Rectal smooth muscle tissue (tissue), 1 donor: ENCODE data around the gene SOX18.

Experiments
- H3K27ac ChIP-seq: one replicate; pipeline ENCODE4 v1.7.0; 2013; ENCODE audit warnings: low read depth, low read length, inconsistent platforms
- H3K27me3 ChIP-seq: one replicate; pipeline ENCODE4 v1.7.0; 2013; ENCODE audit warnings: low read length; ENCODE audit not compliant: control insufficient read depth, insufficient read depth
- H3K36me3 ChIP-seq: one replicate; pipeline ENCODE4 v1.7.0; 2013; ENCODE audit warnings: low read length; ENCODE audit not compliant: control insufficient read depth, insufficient read depth
- H3K4me1 ChIP-seq: one replicate; pipeline ENCODE4 v1.7.0; 2013; ENCODE audit warnings: low read length; ENCODE audit not compliant: control insufficient read depth, insufficient read depth
- H3K4me3 ChIP-seq: one replicate; pipeline ENCODE4 v1.7.0; 2013; ENCODE audit warnings: low read length
- H3K9ac ChIP-seq: one replicate; pipeline ENCODE4 v1.7.0; 2013; ENCODE audit warnings: low read length

The SOX18 gene

GRCh38 chr20:64035066-64035932 lies 14.1 kb downstream of the SOX18 start:
- Histone ChIP-seq H3K27me3 (peaks cover 29% of the 10 kb centered on the region), H3K4me3 (no peak overlapping the region), H3K4me1 (peaks cover 4% of the 10 kb centered on the region), H3K36me3 (peaks cover 22% of the 10 kb centered on the region), H3K9ac (no peak overlapping the region), H3K27ac (no peak overlapping the region)

GRCh38 chr20:64033981-64034493 lies 15.4 kb downstream of the SOX18 start:
- peaks cover 17% of the 10 kb centered on the region for H3K27me3 ChIP-seq
- H3K4me3 ChIP-seq, result no peak overlapping the region
- no peaks in the 10 kb centered on the region for H3K4me1 ChIP-seq
- peaks cover 34% of the 10 kb centered on the region for H3K36me3 ChIP-seq
- no peak overlapping the region for H3K27ac ChIP-seq
- H3K9ac ChIP-seq, result no peak overlapping the region

- peak overlapping the region; percentile 61 for H3K27ac ChIP-seq
- no peak overlapping the region for H3K4me3 ChIP-seq
- H3K27me3 ChIP-seq, result peaks cover 17% of the 10 kb centered on the region
- H3K9ac ChIP-seq, result no peak overlapping the region
- peaks cover 38% of the 10 kb centered on the region for H3K36me3 ChIP-seq
- peaks cover 4% of the 10 kb centered on the region for H3K4me1 ChIP-seq
Observed at GRCh38 chr20:64032706-64033624, 16.5 kb downstream of the SOX18 start.

GRCh38 chr20:64031822-64032314 lies 17.6 kb downstream of the SOX18 start:
- H3K27ac ChIP-seq, result peak overlapping the region; percentile 61
- H3K4me3 ChIP-seq, result no peak overlapping the region
- peaks cover 13% of the 10 kb centered on the region for H3K4me1 ChIP-seq
- H3K9ac ChIP-seq, result no peak overlapping the region
- H3K36me3 ChIP-seq, result peaks cover 49% of the 10 kb centered on the region
- H3K27me3 ChIP-seq, result peaks cover 6% of the 10 kb centered on the region

- no peaks in the 10 kb centered on the region for H3K27me3 ChIP-seq
- no peak overlapping the region for H3K9ac ChIP-seq
- H3K4me3 ChIP-seq, result no peak overlapping the region
- H3K36me3 ChIP-seq, result peaks cover 53% of the 10 kb centered on the region
- peaks cover 13% of the 10 kb centered on the region for H3K4me1 ChIP-seq
- no peak overlapping the region for H3K27ac ChIP-seq
Observed at GRCh38 chr20:64030371-64031134, 18.9 kb downstream of the SOX18 start.

GRCh38 chr20:64029293-64030117 lies 19.9 kb downstream of the SOX18 start:
- Histone ChIP-seq H3K36me3 (peaks cover 60% of the 10 kb centered on the region), H3K9ac (no peak overlapping the region), H3K4me3 (no peak overlapping the region), H3K4me1 (peaks cover 13% of the 10 kb centered on the region), H3K27ac (no peak overlapping the region), H3K27me3 (no peaks in the 10 kb centered on the region)

GRCh38 chr20:64027981-64028685 lies 21.3 kb downstream of the SOX18 start:
- H3K27me3 ChIP-seq, result no peaks in the 10 kb centered on the region
- H3K9ac ChIP-seq, result no peak overlapping the region
- peaks cover 13% of the 10 kb centered on the region for H3K4me1 ChIP-seq
- peaks cover 66% of the 10 kb centered on the region for H3K36me3 ChIP-seq
- no peak overlapping the region for H3K4me3 ChIP-seq
- H3K27ac ChIP-seq, result peak overlapping the region; percentile 81

GRCh38 chr20:64025826-64026412 lies 23.5 kb downstream of the SOX18 start:
- Histone ChIP-seq H3K4me1 (peaks cover 13% of the 10 kb centered on the region), H3K4me3 (no peak overlapping the region), H3K36me3 (peaks cover 68% of the 10 kb centered on the region), H3K9ac (no peak overlapping the region), H3K27ac (no peak overlapping the region), H3K27me3 (no peaks in the 10 kb centered on the region)

- H3K4me3 ChIP-seq, result no peak overlapping the region
- H3K4me1 ChIP-seq, result peaks cover 13% of the 10 kb centered on the region
- H3K27me3 ChIP-seq, result no peaks in the 10 kb centered on the region
- H3K27ac ChIP-seq, result no peak overlapping the region
- peaks cover 64% of the 10 kb centered on the region for H3K36me3 ChIP-seq
- H3K9ac ChIP-seq, result no peak overlapping the region
Observed at GRCh38 chr20:64025101-64025825, 24.2 kb downstream of the SOX18 start.
